Keratinocyte (primary cell): ENCODE measurements around the gene RXRA.

Experiments
- EZH2 ChIP-seq: IDR thresholded peaks from one replicate; pipeline ENCODE4 v1.6.1; 2012; ENCODE audit warnings: inconsistent platforms, mild to moderate bottlenecking, low read length, moderate library complexity
- TF ChIP-seq, protein P1 (sequence below), 3 experiments: IDR thresholded peaks in 1 of 3; conservative IDR thresholded peaks in 1 of 3; optimal IDR thresholded peaks in 1 of 3; 2 replicates in 2 of 3; 3 replicates in 1 of 3; pipeline versions ENCODE3 to v1.5.1; 2011; ENCODE audit warnings: low read length in 3 of 3, mild to moderate bottlenecking in 3 of 3, moderate library complexity in 2 of 3, control low read depth in 1 of 3, inconsistent platforms in 1 of 3; ENCODE audit not compliant: insufficient read depth in 2 of 3; ENCODE audit errors: extremely low read depth in 1 of 3

DNA sequence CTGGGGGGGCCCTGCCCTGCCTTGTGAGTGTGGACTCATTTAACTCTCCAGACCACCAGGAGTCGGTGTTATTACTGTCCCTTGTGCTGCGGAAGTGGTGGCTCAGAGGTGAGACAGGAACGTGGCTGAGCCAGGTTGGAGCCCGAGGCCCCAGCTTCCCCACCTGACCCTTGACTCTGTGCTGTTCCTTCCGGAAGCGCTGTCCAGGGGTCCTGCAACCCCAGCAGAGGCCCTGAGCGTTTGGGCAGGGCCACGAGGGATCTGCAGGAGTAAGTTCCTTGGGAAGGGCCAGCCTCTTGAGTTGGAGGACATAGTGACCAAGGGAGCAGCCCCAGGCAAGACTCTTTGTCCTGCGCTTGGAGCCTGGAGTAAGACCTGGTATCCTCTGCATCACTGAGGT is 99.6 kb downstream of the RXRA start:
- TF ChIP-seq, protein P1, sequence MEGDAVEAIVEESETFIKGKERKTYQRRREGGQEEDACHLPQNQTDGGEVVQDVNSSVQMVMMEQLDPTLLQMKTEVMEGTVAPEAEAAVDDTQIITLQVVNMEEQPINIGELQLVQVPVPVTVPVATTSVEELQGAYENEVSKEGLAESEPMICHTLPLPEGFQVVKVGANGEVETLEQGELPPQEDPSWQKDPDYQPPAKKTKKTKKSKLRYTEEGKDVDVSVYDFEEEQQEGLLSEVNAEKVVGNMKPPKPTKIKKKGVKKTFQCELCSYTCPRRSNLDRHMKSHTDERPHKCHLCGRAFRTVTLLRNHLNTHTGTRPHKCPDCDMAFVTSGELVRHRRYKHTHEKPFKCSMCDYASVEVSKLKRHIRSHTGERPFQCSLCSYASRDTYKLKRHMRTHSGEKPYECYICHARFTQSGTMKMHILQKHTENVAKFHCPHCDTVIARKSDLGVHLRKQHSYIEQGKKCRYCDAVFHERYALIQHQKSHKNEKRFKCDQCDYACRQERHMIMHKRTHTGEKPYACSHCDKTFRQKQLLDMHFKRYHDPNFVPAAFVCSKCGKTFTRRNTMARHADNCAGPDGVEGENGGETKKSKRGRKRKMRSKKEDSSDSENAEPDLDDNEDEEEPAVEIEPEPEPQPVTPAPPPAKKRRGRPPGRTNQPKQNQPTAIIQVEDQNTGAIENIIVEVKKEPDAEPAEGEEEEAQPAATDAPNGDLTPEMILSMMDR (optimal IDR thresholded peaks at IDR 0.05 in 1 of 3, IDR thresholded peaks at IDR 0.05 in 1 of 3, conservative IDR thresholded peaks at IDR 0.05 in 1 of 3; ENCODE audit: extremely low read depth in 1 of 3, insufficient read depth in 2 of 3, low read length in 3 of 3): no peak
- no peak for TF ChIP-seq EZH2
